Prostate gland (tissue), 2 donors: ENCODE results near the gene BASP1.
"Not testable (repeated sequence)": the region's sequence is repeated elsewhere in the genome, so short reads cannot be mapped to it uniquely, and the experiment has no call there.

Source experiments
- CTCF ChIP-seq, 4 experiments: fragments of 200-600 bp in 2 of 4; fragments of 450-650 bp in 2 of 4; sonication (generic) in 2 of 4; IDR thresholded peaks; 1 replicate in 3 of 4; 2 replicates in 1 of 4; pipeline ENCODE4 v1.5.1; 2016 to 2019; ENCODE audit warnings: antibody characterized with exemption in 4 of 4, mild to moderate bottlenecking in 2 of 4, moderate library complexity in 2 of 4
- POLR2A ChIP-seq: fragments of 450-650 bp; IDR thresholded peaks from one replicate; pipeline ENCODE4 v1.6.1; 2016; ENCODE audit warnings: antibody characterized with exemption, mild to moderate bottlenecking
- POLR2AphosphoS5 ChIP-seq: sonication (generic); formaldehyde crosslinking; IDR thresholded peaks from one replicate; pipeline ENCODE4 v1.6.1; 2017; ENCODE audit warnings: antibody characterized with exemption

- not testable (repeated sequence) for TF ChIP-seq POLR2A; POLR2AphosphoS5; CTCF (IDR thresholded peaks at IDR 0.05)
Observed at GRCh38 chr5:17259012-17259411, 41.6 kb downstream of the BASP1 start.
